KMS-11 (cell line): Measurements from ENCODE around the gene MUSTN1.

Experiments
- H2AFZ ChIP-seq: fragments of 200-600 bp; sonication (generic); 2 replicates; pipeline ENCODE4 v1.6.1; 2016; ENCODE audit warnings: antibody characterized with exemption, mixed run types, low read depth
- H3K27ac ChIP-seq: fragments of 200-600 bp; sonication (generic); 2 replicates; pipeline ENCODE4 v1.6.1; 2016; ENCODE audit warnings: mild to moderate bottlenecking, mixed run types
- H3K27me3 ChIP-seq: fragments of 200-600 bp; sonication (generic); 2 replicates; pipeline ENCODE4 v1.6.1; 2017; ENCODE audit warnings: mild to moderate bottlenecking, low read depth, mixed run types, moderate library complexity; ENCODE audit not compliant: insufficient read depth
- H3K36me3 ChIP-seq: fragments of 200-600 bp; sonication (generic); 2 replicates; pipeline ENCODE4 v1.6.1; 2017; ENCODE audit warnings: mild to moderate bottlenecking, mixed run types; ENCODE audit not compliant: insufficient read depth
- H3K4me1 ChIP-seq: fragments of 200-600 bp; sonication (generic); 2 replicates; pipeline ENCODE4 v1.6.1; 2016; ENCODE audit warnings: mild to moderate bottlenecking, low read depth, mixed run types; ENCODE audit not compliant: poor library complexity, severe bottlenecking
- H3K4me2 ChIP-seq: fragments of 200-600 bp; sonication (generic); 2 replicates; pipeline ENCODE4 v1.7.0; 2016; ENCODE audit warnings: mild to moderate bottlenecking, mixed run types
- H3K4me3 ChIP-seq: fragments of 200-600 bp; sonication (generic); IDR thresholded peaks from 2 replicates; pipeline ENCODE4 v1.6.1; 2017; ENCODE audit warnings: low read depth, low read length, mixed read lengths; ENCODE audit not compliant: insufficient read depth
- H3K79me2 ChIP-seq: fragments of 200-600 bp; sonication (generic); 2 replicates; pipeline ENCODE4 v1.6.1; 2016; ENCODE audit warnings: low read depth, mixed run types; ENCODE audit not compliant: insufficient read depth
- H3K9ac ChIP-seq: fragments of 200-600 bp; sonication (generic); 2 replicates; pipeline ENCODE4 v1.6.1; 2016; ENCODE audit warnings: mild to moderate bottlenecking, mixed run types
- H4K20me1 ChIP-seq: fragments of 200-600 bp; sonication (generic); 2 replicates; pipeline ENCODE4 v1.6.1; 2016; ENCODE audit warnings: mild to moderate bottlenecking, mixed run types; ENCODE audit not compliant: insufficient read depth
- TF ChIP-seq, protein P1 (sequence below): fragments of 200-600 bp; sonication (generic); conservative IDR thresholded peaks from 2 replicates; pipeline ENCODE4 v1.6.1; 2017; ENCODE audit warnings: low read depth, mild to moderate bottlenecking, antibody characterized with exemption, low read length, moderate library complexity, mixed read lengths

The MUSTN1 gene

DNA sequence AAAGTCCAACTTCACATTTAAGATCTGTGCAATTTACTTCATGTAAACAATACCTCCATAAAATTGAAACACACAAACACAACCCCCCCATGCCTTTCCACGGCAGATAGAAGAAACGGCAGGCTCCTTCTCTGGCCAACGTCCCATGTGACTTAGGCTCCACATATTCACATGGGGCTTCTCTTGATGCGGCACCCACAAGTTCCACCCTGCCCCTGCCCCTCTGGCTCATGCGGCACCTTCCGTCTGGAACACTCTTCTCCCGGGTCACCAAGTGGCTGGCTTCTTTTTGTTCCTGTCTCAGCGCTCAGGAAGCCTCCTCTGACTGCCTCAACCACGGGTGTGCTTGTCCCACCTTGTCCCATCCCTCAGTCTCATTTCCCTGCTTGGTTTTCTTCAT is 36.9 kb upstream of the MUSTN1 start:
- H3K4me2 ChIP-seq = no peak overlapping the region
- no peak overlapping the region for H3K27ac ChIP-seq
- TF ChIP-seq, protein P1, sequence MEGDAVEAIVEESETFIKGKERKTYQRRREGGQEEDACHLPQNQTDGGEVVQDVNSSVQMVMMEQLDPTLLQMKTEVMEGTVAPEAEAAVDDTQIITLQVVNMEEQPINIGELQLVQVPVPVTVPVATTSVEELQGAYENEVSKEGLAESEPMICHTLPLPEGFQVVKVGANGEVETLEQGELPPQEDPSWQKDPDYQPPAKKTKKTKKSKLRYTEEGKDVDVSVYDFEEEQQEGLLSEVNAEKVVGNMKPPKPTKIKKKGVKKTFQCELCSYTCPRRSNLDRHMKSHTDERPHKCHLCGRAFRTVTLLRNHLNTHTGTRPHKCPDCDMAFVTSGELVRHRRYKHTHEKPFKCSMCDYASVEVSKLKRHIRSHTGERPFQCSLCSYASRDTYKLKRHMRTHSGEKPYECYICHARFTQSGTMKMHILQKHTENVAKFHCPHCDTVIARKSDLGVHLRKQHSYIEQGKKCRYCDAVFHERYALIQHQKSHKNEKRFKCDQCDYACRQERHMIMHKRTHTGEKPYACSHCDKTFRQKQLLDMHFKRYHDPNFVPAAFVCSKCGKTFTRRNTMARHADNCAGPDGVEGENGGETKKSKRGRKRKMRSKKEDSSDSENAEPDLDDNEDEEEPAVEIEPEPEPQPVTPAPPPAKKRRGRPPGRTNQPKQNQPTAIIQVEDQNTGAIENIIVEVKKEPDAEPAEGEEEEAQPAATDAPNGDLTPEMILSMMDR = no peak

DNA sequence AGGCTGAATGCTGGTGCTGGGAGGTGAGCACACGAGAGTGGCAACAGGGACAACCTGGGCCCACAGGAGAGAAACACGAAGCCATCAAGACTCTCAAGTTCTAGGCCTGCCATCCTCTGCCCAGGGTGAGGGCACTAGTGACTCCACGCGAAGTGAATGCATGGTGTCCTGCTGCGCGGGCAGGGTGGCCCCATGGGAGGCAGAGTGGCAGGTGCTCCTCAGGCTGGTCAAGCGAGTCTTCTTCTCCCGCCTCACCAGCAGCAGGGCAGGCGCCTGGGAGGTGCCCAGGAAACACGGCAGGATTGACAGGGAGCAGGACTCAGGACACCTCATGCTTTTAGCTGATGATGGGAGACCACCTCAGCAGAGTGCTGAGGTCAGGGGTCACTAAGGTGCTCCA is 35.7 kb upstream of the MUSTN1 start:
- Histone ChIP-seq H3K4me2 (no peak overlapping the region), H3K4me3 (no peak overlapping the region), H2AFZ (no peak overlapping the region), H3K4me1 (no peaks in the 10 kb centered on the region), H3K27ac (no peak overlapping the region), H3K36me3 (no peaks in the 10 kb centered on the region), H3K9ac (no peak overlapping the region), H3K27me3 (no peaks in the 10 kb centered on the region), H3K79me2 (no peaks in the 10 kb centered on the region), H4K20me1 (no peaks in the 10 kb centered on the region)
- TF ChIP-seq, protein P1 = no peak

More for the DNA sequence above, 36.9 kb upstream of the MUSTN1 start:
- no peak overlapping the region for H3K4me3 ChIP-seq
- H3K27me3 ChIP-seq = no peaks in the 10 kb centered on the region
- H3K9ac ChIP-seq = no peak overlapping the region
- H3K36me3 ChIP-seq = no peaks in the 10 kb centered on the region
- no peaks in the 10 kb centered on the region for H3K4me1 ChIP-seq
- H3K79me2 ChIP-seq = no peaks in the 10 kb centered on the region
- no peaks in the 10 kb centered on the region for H4K20me1 ChIP-seq
- H2AFZ ChIP-seq = no peak overlapping the region

DNA sequence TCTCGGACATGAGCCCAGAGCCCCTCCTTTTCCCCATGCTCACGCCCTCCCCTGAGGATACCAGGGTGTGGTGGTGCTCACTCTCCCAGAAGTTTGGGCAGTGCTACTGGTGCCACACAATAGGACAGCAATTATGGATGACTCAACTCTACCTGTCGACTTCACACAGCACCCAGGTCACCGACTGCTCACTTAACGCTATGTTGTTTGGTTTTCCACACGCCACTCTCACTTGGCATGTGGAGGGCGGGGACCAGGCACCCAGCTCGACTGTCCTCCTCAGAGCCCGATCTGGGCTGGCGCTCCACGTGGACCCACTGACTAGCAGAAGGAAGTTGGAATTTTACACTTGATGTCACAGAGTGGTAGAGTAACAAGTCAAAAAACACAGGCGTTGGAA is 31.6 kb upstream of the MUSTN1 start:
- TF ChIP-seq, protein P1 = no peak

DNA sequence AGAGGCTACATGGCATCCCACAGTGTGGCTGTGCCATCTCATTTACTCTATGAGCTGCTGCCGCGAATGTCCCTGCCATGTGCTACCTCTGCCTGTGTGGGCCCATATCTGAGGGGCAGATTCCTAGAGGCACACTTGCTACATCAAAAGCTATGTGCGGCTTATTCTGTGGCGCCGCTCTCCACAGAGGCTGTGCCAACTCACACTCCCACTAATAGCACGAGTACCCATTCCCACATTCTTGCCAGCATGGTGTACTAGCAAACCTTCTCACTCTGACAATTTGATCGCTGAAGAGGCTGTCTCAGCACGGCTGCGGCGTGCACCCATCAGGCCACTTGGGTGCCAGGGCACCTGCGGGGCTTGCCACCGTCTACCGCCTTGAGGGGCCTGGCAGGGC is 31.2 kb upstream of the MUSTN1 start:
- TF ChIP-seq, protein P1 = no peak
- Histone ChIP-seq H3K27me3 (no peaks in the 10 kb centered on the region), H3K79me2 (no peaks in the 10 kb centered on the region), H3K36me3 (no peaks in the 10 kb centered on the region), H3K4me3 (no peak overlapping the region), H3K27ac (no peak overlapping the region), H4K20me1 (no peaks in the 10 kb centered on the region), H2AFZ (no peak overlapping the region), H3K4me2 (no peak overlapping the region), H3K4me1 (no peaks in the 10 kb centered on the region), H3K9ac (no peak overlapping the region)

More for the DNA sequence above, 31.6 kb upstream of the MUSTN1 start:
- Histone ChIP-seq H2AFZ (no peak overlapping the region), H3K36me3 (no peaks in the 10 kb centered on the region), H3K4me2 (no peak overlapping the region), H3K27ac (no peak overlapping the region), H3K79me2 (no peaks in the 10 kb centered on the region), H3K4me1 (no peaks in the 10 kb centered on the region), H4K20me1 (no peaks in the 10 kb centered on the region), H3K4me3 (no peak overlapping the region), H3K9ac (no peak overlapping the region), H3K27me3 (no peaks in the 10 kb centered on the region)

DNA sequence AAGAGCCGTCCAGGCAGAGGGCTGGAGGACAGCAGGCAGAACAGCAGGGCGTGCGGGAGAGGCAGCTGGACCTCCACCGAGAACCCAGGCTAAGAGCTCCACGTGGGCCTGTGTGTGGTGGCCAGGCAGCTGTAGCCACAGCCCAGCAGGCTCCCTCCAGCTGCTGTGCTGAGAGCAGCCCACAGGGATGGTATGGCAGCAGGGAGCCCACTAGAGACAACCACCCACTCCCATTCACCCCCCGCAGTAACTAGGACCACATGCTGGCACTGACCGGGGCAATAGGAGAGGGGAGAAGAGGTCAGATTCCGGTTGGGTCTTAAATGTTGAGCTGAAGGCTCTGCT is 25.6 kb upstream of the MUSTN1 start:
- H3K27me3 ChIP-seq = no peaks in the 10 kb centered on the region
- no peak overlapping the region for H3K27ac ChIP-seq
- TF ChIP-seq, protein P1 = no peak
- H3K79me2 ChIP-seq = no peaks in the 10 kb centered on the region
- H3K9ac ChIP-seq = no peak overlapping the region
- H3K4me2 ChIP-seq = no peak overlapping the region
- H3K4me3 ChIP-seq = no peak overlapping the region
- no peaks in the 10 kb centered on the region for H3K4me1 ChIP-seq
- no peaks in the 10 kb centered on the region for H4K20me1 ChIP-seq
- no peak overlapping the region for H2AFZ ChIP-seq
- H3K36me3 ChIP-seq = no peaks in the 10 kb centered on the region
